NCI-H2196 (cell line): ENCODE data around the gene RBM18.
A peak's percentile ranks its signal among the peaks of the same experiment; 100 is the strongest.

Experiments used
- DNase-seq: peaks from one replicate; lab custom pipeline; 2025; ENCODE audit not compliant: unreplicated experiment; lab: John Stamatoyannopoulos, UW

The RBM18 gene

DNA sequence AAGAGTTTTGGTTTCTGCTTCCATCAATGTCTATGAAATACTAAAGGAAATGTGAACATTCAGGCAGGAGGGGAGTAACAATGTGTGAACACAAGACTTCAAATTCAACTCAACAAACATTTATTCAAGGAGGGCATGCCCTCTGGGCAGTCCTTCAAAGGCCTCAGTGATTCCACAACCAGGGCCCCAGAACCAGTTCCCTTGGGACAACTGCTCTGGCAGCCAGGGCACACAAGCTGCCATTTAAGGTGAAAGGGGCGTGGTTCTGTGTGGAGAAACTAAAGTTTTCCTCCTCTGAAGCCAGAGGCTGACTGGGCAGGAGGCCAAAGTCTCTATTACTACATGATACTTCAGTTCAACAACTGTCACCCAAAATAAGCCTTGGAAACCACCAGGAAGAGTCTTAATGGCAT is 3.2 kb downstream of the RBM18 start:
- peak; percentile 47 for DNase-seq

DNA sequence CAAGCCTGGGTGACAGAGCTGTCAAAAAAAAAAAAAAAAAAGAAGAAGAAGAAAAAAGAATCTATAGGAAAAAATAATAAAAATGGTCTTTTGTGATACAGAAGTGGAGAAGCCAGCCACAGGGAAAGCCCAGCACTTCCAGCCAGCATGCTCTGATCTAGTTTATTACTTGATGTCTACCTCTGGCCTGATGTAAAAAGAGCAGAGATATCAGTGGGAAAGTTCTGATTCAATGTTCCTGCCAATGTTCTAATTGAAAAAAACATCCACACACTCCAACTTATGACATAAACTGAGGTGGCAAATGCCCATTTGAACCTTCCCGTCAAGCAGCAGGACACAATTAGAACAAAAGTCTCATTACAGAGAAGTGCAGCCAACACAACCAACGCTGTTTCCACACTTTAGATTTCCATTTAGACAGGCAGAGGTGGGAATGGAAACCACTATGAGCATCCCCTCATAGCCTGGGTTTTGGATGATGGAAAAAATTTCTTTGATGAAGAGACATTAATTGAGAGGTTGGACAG is 5.7 kb downstream of the RBM18 start:
- DNase-seq: no peak

DNA sequence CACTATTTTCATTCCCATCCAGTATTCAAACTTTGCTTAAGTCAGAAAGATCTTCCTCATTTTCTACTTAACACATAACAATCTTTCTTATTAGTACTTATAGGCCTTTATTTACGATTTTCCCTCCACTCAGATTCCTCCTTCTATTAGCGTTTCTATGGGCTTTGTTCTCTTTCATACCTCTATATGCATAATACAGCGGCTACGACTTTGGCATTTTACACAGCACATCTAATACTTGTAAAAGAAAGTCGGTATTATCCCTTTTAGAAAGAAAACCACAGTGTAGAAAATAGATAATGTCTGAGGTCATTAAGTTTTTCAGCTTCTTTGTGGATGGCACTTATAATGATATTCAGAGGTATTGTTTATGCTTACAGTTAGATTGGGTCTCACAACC is 8.4 kb downstream of the RBM18 start:
- DNase-seq: no peak

DNA sequence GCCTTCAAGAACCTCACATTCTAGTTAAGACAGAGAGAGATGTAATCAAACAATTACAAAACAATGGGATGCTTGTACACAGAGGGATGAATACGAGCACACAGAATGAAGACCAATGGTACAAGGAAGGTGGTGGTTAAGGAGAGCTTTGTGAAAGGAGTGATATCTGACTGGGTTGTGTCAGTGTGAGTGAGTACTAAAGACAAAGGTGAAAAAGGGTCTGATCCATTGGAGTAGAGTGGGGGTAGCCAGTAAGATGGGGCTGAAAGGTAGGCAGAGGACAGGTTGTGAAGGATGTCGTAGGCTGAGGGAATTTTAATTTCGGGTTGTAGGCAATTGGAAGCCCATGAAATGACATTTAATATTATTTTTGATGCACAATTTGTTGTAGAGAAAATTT is 9.9 kb downstream of the RBM18 start:
- no peak for DNase-seq

DNA sequence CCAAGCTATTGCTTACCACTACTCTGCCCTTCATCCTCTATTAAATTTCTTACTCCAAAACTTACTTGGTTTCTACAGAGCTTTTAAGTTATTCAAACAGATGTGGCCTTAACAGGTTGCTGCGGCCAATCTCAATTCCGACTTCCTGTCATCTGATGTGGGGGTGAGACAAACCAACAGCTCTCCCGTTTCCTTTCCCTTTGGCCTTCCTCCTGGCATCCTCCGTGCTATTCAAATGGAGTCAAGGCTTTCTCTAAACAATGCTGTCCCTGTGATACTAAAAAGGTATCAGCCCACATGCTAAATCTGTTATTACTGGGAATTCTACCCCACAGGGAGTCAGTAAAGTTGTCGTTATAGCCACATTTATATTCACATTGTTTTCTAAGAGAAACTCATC is 11.8 kb downstream of the RBM18 start:
- DNase-seq: no peak

DNA sequence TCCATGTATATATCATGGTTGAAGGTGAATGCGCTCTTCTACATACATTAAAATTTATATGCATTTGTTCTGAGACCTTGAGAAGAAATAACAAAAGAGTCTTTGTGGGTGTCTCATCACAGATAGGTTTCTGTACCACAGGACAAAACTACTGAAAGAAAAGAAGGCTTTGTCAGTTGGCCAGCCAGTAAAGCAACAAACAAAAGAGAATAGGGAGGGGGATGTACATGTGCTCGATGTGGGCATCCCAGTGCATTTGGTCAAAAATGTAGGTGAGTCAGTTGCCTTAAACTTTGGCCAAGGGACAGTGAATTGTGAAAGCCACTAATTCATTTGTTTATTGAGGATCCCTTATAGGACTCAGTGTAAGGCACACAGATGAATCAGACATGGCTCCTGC is 13.3 kb downstream of the RBM18 start:
- no peak for DNase-seq

DNA sequence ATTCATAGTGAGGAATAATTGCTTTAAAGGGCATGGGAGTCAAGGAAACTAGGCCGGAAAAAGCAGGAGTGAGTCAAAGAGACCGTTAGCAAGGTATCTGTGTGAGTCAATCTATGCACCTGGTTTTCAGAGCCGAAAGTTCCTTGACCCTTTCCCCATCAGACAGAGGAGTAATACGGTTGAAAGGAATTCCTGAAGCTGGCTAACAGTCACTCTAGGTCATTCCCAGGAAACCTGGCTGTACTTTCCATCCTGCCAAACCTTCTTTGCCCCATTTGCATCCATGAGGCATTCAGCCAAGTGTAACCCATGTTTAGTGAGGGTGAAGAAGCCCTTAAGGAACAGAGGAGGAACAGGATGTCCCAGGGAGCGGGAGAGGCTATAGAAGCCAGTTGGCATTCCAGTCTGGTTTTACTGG is 16.2 kb downstream of the RBM18 start:
- DNase-seq: no peak

DNA sequence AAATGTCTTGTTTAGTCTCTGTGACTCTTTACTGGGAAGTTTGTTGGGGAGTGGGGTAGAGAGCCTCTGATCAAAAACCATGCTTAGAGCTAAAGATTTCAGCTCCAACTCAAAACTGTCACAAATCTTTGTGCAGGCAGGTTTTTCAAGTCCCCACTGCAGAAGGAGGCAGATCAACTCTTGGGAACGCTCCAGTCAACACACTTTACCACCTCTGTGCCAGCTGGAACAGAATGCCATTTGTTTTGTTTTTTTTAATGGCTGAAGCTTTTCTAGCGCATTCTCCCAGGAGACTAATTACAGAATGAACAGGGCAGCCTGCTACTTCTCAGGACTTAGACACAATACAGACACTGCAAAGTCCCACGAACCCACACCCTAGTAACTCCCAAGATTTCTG is 18.0 kb downstream of the RBM18 start:
- DNase-seq: no peak

DNA sequence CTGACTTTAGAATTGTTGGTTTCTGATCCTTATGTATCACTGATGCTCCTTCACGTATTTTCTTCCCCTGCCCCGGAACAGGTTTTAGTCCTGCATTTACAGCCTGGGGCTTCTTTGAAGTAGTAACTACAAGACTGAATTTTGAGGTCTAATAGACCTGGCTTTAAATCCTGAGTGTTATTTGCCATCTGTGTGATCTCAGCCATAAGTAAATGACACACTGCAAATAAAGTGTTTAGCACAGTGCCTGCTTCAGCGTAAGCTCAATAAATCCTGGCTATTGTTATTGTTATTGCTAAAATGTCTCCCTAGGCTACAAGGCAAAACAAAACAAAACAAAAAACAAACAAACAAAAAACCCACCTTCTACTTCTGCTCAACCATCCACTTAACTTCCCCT is 20.3 kb downstream of the RBM18 start:
- DNase-seq: no peak

DNA sequence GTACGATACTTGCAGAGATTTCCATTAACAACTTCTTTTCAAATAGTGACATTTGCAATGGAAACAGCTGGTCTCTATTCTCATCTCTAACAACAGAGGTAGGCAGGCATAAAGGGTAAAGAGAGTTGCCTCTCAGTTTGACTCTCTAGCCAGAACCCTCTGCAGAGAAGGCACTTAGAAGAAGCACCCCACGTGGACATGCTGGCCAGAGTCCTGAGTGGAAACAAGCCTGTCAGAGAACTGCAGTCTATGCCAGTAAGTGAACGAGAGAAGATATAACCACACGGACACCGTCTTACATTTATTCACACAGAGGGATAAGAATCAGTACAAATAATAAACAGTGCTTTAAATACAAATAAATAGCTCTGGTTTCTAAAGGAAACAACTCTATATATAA is 24.9 kb downstream of the RBM18 start:
- no peak for DNase-seq

DNA sequence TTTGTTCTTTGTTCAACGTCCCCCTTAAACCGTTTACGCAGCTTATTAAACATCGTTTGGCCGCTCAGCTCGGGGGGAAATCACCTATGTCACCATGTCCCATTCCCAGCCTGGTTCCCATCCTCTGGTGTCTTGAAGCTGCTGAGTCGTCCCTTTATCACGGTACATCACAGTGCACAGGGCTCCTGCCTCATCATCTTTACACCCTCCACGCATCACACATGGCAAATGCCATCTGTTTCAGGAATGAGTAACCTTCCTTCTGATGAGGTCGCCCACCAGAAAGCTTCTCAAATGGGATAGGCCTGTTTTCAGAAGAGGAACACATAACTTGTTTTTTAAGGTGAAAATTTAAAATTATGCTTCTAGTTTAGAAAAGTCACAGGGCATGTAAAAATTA is 28.0 kb downstream of the RBM18 start:
- DNase-seq: no peak

DNA sequence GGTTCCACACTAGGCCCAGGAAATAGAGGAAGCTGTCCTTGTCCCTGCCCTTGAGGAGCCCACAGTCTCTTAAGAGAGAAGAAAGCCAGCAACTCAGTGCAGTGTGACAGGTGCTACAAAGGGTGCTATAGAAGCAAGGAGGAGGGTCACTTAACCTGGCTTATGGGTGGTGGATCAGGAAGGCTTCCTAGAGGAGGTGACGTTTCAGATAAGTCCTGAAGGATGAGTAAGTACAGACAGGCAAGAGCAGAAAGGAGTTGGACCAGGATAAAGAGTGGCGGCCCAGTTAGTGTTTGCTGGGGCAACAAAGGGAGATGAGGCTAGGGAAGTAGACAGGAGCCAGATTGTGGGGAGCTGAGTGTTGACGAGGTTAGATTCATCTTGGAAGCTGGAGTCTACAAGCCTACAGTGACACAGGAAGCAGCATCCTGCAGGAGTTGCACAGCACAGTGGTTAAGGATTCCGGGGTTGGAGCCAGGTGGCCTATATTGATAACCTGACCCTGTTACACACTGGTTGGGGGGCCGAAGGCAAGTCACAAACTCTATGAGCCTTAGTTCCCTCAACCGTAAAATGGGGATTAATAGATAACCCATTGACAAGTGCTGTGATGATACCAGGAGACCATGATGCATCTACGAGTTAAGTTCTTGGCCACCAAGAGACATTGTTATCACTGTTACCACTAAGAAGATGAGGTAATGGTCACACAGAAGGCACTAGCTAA is 30.5 kb downstream of the RBM18 start:
- no peak for DNase-seq

DNA sequence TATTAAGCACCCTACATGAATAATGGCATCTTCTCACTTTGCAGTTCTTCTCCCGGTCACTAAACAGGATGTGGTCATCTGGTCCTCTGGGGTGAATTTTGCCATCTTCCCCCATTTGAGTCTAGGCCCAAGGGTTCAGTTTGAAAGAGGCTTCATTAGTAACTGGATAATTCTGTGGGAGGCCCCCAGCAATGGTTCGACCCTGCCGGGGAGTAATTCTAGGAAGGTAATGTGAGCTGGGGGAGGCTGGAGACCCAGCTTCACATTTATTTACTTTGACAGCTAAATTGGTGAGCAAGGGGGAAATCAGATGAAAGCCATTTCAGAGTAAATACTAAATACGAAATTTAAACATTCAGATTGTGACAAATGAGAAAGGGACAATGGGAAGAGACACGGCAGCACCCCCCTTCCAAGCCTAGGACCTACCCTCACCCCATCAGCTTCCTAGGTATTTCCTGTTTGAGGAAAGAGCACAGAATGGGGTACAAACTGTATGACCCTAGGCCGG is 31.8 kb downstream of the RBM18 start:
- DNase-seq: no peak

DNA sequence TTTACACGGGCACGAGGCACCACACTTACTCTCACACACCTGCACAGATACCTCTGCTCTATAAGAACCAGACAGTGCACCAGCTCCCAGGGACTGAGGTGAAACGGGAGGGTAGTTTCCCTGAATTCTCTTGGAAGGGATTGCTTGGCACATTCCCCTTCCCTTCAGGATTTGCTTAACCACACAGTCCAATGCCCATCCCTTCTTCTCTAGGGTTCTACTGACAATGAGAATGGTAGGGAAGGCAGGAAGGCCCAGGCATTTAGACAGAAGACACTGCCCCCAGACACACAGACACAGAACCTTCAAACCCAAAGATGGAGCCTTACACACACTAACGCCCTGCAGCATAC is 35.2 kb downstream of the RBM18 start:
- DNase-seq: no peak

DNA sequence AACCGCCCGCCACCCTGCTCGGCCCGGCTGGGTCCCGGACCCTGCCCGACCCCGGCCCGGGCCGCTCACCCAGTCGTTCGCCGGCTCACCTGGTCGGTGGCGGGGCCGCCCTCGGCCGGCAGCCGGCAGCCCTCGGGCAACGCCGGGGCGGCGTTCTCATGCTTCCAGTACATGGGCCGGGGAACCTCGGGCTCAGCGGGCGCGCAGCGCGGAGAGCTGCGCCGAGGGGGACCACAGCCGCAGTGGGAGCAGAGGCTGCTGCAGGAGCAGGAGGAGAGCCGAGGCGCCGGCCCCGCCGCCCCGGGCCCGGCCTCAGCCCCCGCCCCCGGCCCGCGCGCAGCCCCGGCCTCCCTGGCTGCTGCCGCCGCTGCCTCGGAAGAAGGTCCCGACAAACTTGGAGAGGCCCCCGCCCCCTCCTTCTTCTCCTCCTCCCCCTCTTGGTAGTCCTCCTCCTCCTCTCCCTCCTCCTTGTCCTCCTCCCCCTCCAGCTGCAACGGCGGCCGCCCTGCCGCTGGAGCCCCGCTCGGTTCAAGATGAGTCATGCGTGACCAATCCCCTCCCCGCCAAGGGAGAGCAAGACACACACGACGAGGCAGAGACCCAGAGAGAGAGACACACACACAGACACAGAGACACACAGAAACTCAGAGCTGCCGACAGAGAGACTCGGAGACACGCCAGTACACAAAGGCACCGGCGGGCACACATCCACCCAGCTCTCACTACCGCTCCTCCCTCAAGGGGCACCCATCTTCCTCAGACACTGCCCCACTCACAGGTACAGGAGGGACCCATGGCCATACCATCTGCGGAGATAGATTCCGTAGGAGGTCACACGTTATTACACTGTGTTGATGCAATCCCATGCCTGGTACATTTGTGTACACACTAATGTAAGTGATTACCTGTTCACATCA is 35.8 kb downstream of the RBM18 start, which contains the start of gene LHX6:
Gene LHX6, minus strand, starts transcription at position 390 of the 917 bp plus-strand sequence. Its CDS starts 217 bp downstream, at position 173.
- DNase-seq: peak; percentile 14

DNA sequence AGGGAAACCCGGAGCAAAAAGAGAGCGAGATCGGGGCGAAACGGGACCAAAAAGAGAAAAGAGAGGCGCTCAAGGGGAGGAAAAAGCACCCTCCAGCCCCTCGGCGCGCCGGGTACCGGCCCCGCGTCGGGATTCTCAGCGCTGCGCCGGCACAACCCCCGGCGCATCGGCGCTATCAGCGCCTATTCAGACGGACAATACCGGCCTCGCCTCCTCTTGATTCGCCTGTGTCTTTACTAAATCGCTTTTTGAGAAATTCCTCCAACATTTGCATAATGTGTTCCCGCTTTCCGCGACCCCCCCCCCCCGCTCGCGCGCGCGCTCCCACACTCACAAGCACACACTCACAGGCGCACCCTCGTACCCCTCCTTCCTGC is 36.5 kb downstream of the RBM18 start:
- no peak for DNase-seq

DNA sequence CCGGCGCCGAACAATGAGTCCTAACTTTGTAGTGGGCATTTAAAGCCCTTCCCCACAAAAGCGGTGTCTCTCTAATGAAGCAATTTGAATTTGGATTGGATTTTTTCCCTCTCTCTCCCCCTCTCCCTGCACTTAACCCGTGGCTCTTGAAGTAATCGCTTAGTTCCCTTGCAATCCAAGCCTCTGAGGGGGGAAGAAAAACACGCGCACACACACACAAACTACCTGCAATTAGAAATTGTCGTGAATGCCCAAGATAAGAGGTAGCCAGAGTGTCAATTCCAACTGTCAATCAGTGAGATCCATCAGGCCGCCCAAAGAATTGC is 37.1 kb downstream of the RBM18 start:
- no peak for DNase-seq

DNA sequence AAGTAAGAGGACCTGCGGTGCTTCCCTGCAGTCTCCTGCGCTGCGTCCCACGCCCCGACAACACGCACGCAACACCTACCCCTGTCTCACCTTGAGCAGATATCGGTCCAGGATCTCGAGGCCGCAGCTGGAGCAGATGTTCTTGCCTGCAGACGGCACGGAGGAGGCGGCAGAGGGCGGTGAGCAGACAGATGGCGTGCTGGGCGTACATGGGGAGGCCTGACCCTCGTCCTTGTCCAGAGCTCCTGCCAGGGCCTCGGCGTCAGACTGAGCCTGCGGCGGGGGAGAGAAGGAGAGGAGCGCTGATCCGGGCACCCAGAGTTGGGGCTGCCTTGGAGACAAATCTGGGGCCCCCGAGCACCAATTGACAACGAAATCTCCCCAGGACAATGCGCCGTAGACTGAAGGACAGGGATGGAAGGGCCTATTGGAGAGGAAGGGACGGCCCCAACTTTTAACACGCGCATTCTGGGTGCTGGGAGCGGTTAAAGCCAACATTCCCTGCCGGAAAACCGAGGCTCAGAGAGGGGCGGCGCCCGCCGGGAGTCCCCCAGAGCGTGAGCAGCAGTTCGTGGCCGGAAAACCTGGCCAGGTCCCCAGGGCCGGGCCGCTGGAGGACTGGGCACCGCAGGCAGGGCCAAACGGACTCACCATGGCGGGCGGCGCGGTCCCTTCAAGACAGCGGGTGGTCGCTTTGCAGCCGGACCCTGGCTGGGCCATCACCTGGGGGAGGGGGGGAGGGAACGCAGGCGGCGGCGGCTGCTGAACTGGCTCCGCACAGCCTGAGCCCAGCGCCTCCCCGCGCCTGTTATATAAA is 37.7 kb downstream of the RBM18 start:
- no peak for DNase-seq

DNA sequence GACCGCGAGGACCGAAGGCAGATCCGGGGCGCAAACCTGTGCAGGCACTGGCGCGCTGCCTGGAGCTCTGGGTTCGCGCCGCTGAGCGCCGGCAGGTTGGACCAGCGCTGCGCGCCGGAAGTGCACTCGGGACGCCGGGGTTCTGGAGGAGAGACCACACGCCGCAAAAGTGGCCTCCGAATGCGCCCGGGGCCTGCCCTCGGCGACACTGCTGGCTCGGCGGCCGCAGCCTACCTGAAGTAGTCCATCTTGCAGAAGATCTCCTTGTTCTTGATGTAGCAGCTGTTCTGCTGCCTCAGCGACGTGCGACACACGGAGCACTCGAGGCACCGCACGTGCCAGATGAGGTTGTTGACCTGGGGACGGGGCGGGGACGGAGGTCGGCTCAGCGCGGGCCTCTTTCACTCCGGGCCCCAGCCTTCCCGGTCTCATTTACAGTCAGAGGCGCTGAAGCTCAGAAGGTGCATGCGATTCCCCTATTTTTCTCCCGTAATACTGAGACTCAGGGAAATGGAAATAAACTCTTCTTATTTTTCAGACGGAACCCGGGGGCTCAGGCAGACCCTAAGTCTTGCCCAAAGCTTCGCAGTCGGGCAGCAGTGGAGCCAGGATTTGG is 38.4 kb downstream of the RBM18 start:
- DNase-seq: no peak

DNA sequence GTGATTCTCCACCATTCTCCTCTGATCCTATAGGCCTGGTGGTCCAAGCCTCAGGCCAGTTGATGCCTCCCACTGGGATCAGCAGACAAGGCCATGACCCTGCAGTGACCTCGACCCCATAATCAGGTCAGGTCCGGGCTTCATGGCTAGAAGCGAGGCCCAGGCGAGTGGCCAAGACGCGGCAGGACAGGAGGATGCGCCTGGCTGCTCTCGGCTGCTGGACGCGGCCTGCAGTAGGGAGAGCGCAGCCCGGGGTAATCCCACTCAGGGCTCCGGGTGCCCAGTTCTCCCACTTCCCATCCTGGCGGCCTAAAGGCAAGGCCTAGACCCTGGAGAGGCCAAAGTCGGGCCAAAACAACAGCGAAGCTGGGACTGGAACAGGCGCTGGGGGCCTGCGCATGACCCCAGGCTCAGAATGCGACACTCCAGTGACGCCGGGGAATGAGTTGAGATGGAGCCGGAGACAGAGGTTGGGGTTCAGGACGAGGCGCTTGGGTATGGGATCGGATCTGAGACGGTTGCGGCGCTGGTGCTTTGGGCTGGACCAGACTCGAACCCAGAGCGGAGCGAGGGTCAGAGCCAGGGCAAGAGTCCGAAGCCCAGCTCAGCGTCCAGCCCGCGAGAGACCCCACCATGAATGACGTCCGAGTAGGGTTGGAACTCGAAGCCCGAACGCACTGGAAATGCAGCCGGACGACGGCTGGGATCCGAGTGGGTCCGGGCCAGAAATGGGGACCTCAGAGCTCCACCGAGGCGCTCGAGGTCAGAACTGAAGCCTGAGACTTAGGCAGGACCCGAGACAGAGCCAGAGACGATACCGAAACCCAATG is 39.1 kb downstream of the RBM18 start:
- no peak for DNase-seq
